BJ (cell line): ENCODE measurements around the gene LEFTY1. TPM values are rescaled to one million over a fixed set of nuclear protein-coding genes. Genes with fewer than 3 reads are reported as not detected.

Experiments
- CTCF ChIA-PET: fragments of 350-600 bp; formaldehyde crosslinking; extraction: SDS; loops from one replicate; lab custom pipeline; 2021; ENCODE audit warnings: antibody characterized with exemption, inconsistent platforms; lab: Yijun Ruan, JAX
- POLR2A ChIA-PET: fragments of 300-600 bp; sonication (Branson Sonifier 250); formaldehyde crosslinking; extraction: SDS; loops from one replicate; lab custom pipeline; 2021; ENCODE audit warnings: antibody characterized with exemption; lab: Charles Lee
- DNase-seq: peaks from one replicate; pipeline ENCODE4 v3.0.0-alpha.2; 2011; ENCODE audit warnings: low read depth
- H3K27me3 ChIP-seq: 2 replicates; pipeline ENCODE4 v1.6.0; 2011; ENCODE audit warnings: low read length; ENCODE audit not compliant: control insufficient read depth, insufficient read depth
- H3K36me3 ChIP-seq: 2 replicates; pipeline ENCODE4 v1.5.1; 2011; ENCODE audit warnings: low read length; ENCODE audit not compliant: control insufficient read depth, insufficient read depth
- H3K4me3 ChIP-seq: 2 replicates; pipeline ENCODE4 v1.5.1; 2011; ENCODE audit warnings: low read depth, mild to moderate bottlenecking, control low read depth, low read length
- polyA plus RNA-seq: library from polyadenylated mRNA; depleted of rRNA; stranded (reverse); fragments of >200 nt; gene quantifications from 2 replicates; pipeline ENCODE4 v1.2.3, GENCODE V29; 2011
- TF ChIP-seq, protein P1 (sequence below): IDR thresholded peaks from 2 replicates; pipeline ENCODE4 v1.5.1; 2011; ENCODE audit warnings: low read depth, mild to moderate bottlenecking, control low read depth, inconsistent platforms, low read length, moderate library complexity; ENCODE audit not compliant: insufficient read depth

The LEFTY1 gene
- polyA plus RNA-seq, 1 experiment, result 0.10 TPM

DNA sequence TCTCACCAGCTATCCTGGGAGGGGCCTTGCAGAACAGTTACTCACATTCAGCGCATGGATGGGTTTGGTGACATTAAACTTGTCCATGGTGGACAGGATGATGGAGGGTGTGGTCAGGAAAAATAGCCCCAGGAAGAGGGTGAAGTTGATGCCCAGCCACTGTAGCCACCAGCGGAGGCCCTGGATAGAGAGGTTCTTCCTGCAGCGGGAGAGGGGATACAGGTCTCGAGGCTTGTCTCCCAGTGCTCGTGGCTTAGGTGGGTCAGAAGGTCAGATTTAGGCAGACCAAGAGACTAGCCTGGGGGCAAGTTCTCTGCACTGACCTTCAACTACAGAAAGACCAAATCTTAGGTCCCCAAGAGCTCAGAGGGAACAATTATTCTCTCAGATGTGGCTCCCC lies 29.8 kb downstream of the LEFTY1 start:
- Histone ChIP-seq H3K4me3 (no peak overlapping the region), H3K27me3 (no peaks in the 10 kb centered on the region), H3K36me3 (peaks cover 40% of the 10 kb centered on the region)
- TF ChIP-seq, protein P1, sequence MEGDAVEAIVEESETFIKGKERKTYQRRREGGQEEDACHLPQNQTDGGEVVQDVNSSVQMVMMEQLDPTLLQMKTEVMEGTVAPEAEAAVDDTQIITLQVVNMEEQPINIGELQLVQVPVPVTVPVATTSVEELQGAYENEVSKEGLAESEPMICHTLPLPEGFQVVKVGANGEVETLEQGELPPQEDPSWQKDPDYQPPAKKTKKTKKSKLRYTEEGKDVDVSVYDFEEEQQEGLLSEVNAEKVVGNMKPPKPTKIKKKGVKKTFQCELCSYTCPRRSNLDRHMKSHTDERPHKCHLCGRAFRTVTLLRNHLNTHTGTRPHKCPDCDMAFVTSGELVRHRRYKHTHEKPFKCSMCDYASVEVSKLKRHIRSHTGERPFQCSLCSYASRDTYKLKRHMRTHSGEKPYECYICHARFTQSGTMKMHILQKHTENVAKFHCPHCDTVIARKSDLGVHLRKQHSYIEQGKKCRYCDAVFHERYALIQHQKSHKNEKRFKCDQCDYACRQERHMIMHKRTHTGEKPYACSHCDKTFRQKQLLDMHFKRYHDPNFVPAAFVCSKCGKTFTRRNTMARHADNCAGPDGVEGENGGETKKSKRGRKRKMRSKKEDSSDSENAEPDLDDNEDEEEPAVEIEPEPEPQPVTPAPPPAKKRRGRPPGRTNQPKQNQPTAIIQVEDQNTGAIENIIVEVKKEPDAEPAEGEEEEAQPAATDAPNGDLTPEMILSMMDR, result no peak
- ChIA-PET CTCF (interaction anchor here (0.6 to 1.3 kb wide), 7 partner anchors 17 to 385 kb away, joined by 3 to 5 read pairs (median 3); no protein-coding TSS in a partner anchor), POLR2A (no interaction called here)
- no peak for DNase-seq

DNA sequence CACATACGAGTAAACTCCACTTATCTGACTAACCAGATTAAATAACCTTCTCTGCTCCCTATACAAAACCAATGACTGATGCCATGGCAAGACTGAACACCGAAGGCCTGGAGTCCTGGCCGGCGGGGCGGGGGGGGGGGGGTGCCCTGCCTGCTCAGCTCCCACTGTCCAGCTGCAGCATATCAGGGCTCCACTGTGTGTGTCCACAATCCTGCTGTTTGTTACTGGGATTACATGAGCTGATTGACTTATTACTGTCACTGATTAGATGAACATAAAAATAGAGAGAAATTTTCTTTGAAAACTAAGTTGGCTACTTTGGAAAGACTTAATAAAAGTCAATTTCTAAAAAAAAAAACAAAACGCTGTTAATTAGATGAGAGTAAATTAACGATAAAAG lies 31.7 kb downstream of the LEFTY1 start:
- Histone ChIP-seq H3K36me3 (peaks cover 48% of the 10 kb centered on the region), H3K27me3 (no peaks in the 10 kb centered on the region), H3K4me3 (no peak overlapping the region)
- TF ChIP-seq, protein P1, result no peak
- CTCF ChIA-PET, result interaction anchor here (1.3 to 2.4 kb wide), 3 partner anchors 11 to 382 kb away, joined by 3 to 10 read pairs (median 9); no protein-coding TSS in a partner anchor
- no peak for DNase-seq
- POLR2A ChIA-PET, result no interaction called here

DNA sequence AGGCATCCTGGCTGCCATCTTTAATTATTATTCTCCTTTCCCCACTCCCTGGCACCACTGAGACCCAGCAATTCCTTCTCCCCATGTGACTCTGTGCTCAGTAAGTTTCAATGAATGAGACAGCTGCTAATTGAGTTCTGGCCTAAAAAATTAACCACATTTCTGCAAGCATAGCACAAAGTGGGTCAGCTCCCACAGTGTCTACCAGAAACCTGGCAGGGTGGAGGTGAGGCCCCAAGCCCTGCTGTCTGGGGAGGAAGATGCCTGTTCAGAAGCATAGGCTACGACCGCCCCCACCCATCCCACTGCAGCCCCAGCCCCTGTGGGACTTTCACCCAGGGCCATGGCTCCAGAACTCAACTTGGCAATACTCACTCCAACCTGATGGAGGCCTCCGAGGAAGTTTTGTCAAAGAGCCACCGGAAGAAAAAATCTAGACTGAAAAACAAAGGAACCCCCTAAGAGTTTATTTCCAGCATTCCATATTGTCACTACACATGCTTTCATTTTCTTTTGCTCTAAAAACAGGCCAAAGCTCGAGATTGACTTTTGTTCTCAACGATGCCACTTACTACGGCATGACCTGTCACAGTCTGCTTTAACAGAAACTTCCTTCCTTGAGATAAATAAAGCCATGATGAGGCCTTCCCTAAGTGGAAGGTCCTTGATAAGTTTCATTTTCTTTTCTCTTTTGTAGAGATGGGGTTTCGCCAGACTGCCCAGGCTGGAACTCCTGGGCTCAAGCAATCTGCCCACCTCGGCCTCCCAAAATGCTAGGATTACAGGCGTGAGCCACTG lies 33.2 kb downstream of the LEFTY1 start:
- no peaks in the 10 kb centered on the region for H3K27me3 ChIP-seq
- no peak overlapping the region for H3K4me3 ChIP-seq
- peaks cover 36% of the 10 kb centered on the region for H3K36me3 ChIP-seq
- POLR2A ChIA-PET, result no interaction called here
- CTCF ChIA-PET, result interaction anchor here (1.1 to 2.4 kb wide), 4 partner anchors 10 to 381 kb away, joined by 3 to 14 read pairs (median 6); no protein-coding TSS in a partner anchor
- no peak for DNase-seq
- TF ChIP-seq, protein P1, result no peak

DNA sequence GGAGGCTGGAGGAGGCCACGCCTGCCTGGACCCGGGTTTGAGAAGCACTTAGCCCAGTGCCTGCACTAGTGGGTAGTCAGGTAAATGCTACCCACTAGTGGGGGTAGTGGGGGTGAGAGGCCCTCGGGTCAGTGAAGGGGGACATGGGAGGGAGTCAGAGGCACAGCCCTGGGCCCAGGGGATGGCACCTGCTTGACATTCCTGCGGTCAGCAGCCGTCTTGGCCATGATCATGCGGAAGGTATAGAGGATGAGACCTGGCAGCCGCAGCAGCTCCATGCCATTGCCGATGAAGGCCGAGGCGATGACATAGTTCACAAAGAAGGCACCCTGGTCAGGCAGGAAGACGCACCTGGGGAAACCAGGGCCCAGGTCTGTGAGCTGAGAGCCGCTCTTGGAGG lies 35.5 kb downstream of the LEFTY1 start:
- ChIA-PET POLR2A (no interaction called here), CTCF (interaction anchor here (1.5 kb wide), 1 partner anchor 378 kb away, joined by 5 read pairs; no protein-coding TSS in a partner anchor)
- TF ChIP-seq, protein P1, result no peak
- H3K4me3 ChIP-seq, result no peak overlapping the region
- H3K36me3 ChIP-seq, result peaks cover 24% of the 10 kb centered on the region
- DNase-seq, result no peak
- no peaks in the 10 kb centered on the region for H3K27me3 ChIP-seq

DNA sequence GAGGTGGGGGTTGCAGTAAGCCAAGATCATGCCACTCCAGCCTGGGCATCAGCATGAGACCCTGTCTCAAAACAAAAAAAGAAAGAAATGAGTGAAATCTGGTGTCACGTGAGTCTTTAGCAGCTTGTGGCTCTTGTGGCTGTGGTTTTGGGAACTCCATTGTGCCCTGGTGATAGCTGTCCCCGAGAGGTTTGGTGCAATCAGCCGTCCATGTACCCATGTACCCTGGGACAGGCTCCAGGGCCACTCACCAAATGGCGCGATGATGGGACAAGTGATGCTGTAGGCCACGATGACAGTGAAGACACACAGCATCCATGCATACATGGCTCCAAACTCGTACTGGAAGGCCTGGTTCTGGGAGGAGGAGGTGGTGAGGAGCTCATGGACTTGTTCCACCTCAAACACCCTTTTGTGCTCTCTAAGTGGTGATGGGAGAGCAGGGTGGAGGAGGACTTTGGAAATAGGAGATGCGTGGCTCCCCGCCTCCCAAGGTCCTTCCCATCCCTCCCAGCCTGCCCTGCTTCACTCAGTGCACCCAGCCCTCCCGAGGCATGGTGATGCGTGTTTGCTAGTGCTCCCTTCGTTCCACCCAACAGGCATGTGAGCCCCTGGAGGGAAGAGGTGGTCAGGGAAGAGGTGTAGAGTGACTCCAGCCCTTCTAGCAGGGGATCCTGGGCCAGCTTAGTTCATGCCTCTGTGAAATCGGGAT lies 36.4 kb downstream of the LEFTY1 start:
- TF ChIP-seq, protein P1, result no peak
- POLR2A ChIA-PET, result no interaction called here
- DNase-seq, result no peak

More for the DNA sequence above, 36.4 kb downstream of the LEFTY1 start:
- H3K27me3 ChIP-seq, result no peaks in the 10 kb centered on the region
- no peak overlapping the region for H3K4me3 ChIP-seq
- H3K36me3 ChIP-seq, result peaks cover 24% of the 10 kb centered on the region
- CTCF ChIA-PET, result interaction anchor here (1.5 to 1.8 kb wide), 2 partner anchors 374 to 378 kb away, joined by 4 to 5 read pairs; no protein-coding TSS in a partner anchor
